GM13976 (cell line): Measurements from ENCODE around the gene KTI12.
A peak's percentile ranks its signal among the peaks of the same experiment; 100 is the strongest.
"Not testable (repeated sequence)": the region's sequence is repeated elsewhere in the genome, so short reads cannot be mapped to it uniquely, and the experiment has no call there.

Experiments
- DNase-seq: peaks from one replicate; pipeline ENCODE4 v3.0.0; 2012; ENCODE audit warnings: low spot score
- CTCF ChIP-seq: IDR thresholded peaks from 2 replicates; pipeline ENCODE4 v1.5.1; 2012; ENCODE audit warnings: borderline replicate concordance, mild to moderate bottlenecking; ENCODE audit not compliant: insufficient read depth; ENCODE audit errors: extremely low read depth, missing control alignments, control extremely low read depth
- in situ Hi-C: fragments of 300-500 bp; cut with MboI; formaldehyde crosslinking; loops from one replicate; pipeline ENCODE4 v1.12.0; 2022; ENCODE audit warnings: low sequenced_read_pairs, mixed read lengths, inconsistent platforms; ENCODE audit not compliant: unreplicated experiment

KTI12 gene

GRCh38 chr1:52033190-52034049 is at the start of gene KTI12:
Gene KTI12 (minus strand): TSS chr1:52033810. CDS start chr1:52033761, 49 bp downstream.
- DNase-seq, result peak; percentile 92
- TF ChIP-seq CTCF, result no peak
- in situ Hi-C loops, result no loop called here

- in situ Hi-C loops, result loop anchor here (25.0 kb wide), 1 partner anchor 93 kb away; the partner anchor contains the start of gene RAB3B
- TF ChIP-seq CTCF, result no peak
- no peak for DNase-seq
Observed at GRCh38 chr1:52080014-52080415, 46.4 kb upstream of the KTI12 start.

GRCh38 chr1:52077277-52077676 is 43.7 kb upstream of the KTI12 start:
- not testable (repeated sequence) for DNase-seq
- in situ Hi-C loops, result loop anchor here (25.0 kb wide), 1 partner anchor 90 kb away; the partner anchor contains the start of gene RAB3B

- in situ Hi-C loops, result no loop called here
- TF ChIP-seq CTCF, result no peak
- no peak for DNase-seq
Observed at GRCh38 chr1:52072291-52072690, 38.7 kb upstream of the KTI12 start.

GRCh38 chr1:52070704-52071103 is 37.1 kb upstream of the KTI12 start:
- DNase-seq, result no peak
- in situ Hi-C loops, result no loop called here
- TF ChIP-seq CTCF, result no peak

- no peak for TF ChIP-seq CTCF
- in situ Hi-C loops, result no loop called here
- no peak for DNase-seq
Observed at GRCh38 chr1:52063192-52063591, 29.6 kb upstream of the KTI12 start.

- in situ Hi-C loops, result no loop called here
- no peak for DNase-seq
- TF ChIP-seq CTCF, result no peak
Observed at GRCh38 chr1:52060822-52061221, 27.2 kb upstream of the KTI12 start.
